Breast epithelium (tissue), 3 donors: Measurements from ENCODE around the gene TRMT10A.

Source experiments
- CTCF ChIP-seq, 3 donors: fragments of 450-650 bp; IDR thresholded peaks; one replicate each; pipeline ENCODE4 v1.5.1; 2016 to 2017; ENCODE audit warnings: antibody characterized with exemption in 3 of 3, mild to moderate bottlenecking in 3 of 3, moderate library complexity in 3 of 3
- POLR2A ChIP-seq: fragments of 450-650 bp; IDR thresholded peaks from one replicate; pipeline ENCODE4 v1.6.1; 2016; ENCODE audit warnings: antibody characterized with exemption, mild to moderate bottlenecking, moderate library complexity
- POLR2AphosphoS5 ChIP-seq, 3 donors: sonication (generic); formaldehyde crosslinking; IDR thresholded peaks; one replicate each; pipeline ENCODE4 v1.6.1; 2017; ENCODE audit warnings: antibody characterized with exemption in 3 of 3

GRCh38 chr4:99574530-99575324, 10.9 kb upstream of the TRMT10A start, which contains the start of gene MTTP:
- no peak for TF ChIP-seq CTCF (IDR thresholded peaks at IDR 0.05)
- TF ChIP-seq POLR2A, result no peak
- no peak for TF ChIP-seq POLR2AphosphoS5 (IDR thresholded peaks at IDR 0.05)
